Muscle of arm (tissue), 12 donors: ENCODE measurements around the gene FSTL4. TPM values are rescaled to one million over a fixed set of nuclear protein-coding genes. Genes with fewer than 3 reads are reported as not detected.
"Not testable (repeated sequence)": the region's sequence is repeated elsewhere in the genome, so short reads cannot be mapped to it uniquely, and the experiment has no call there.

Experiments
- DNase-seq: peaks from one replicate; pipeline ENCODE4 v3.0.0-alpha.2; 2013
- polyA plus RNA-seq, 12 donors: library from polyadenylated mRNA; unstranded; fragments of 120-200 nt; gene quantifications; one replicate each; pipeline ENCODE4 v1.2.1, GENCODE V29; 2013; ENCODE audit not compliant: insufficient read length in 12 of 12

The FSTL4 gene
- polyA plus RNA-seq, 12 donors = 0.39 to 4.3 (median 2.0) TPM; not detected in 2

- DNase-seq = no peak
Measured at GRCh38 chr5:133198511-133198910, 413.8 kb downstream of the FSTL4 start.

- DNase-seq = no peak
Measured at GRCh38 chr5:133196441-133197085, 415.8 kb downstream of the FSTL4 start.

- no peak for DNase-seq
Measured at GRCh38 chr5:133195250-133195649, 417.1 kb downstream of the FSTL4 start.

- DNase-seq = no peak
Measured at GRCh38 chr5:133193794-133194193, 418.5 kb downstream of the FSTL4 start.

- no peak for DNase-seq
Measured at GRCh38 chr5:133192716-133193115, 419.6 kb downstream of the FSTL4 start.

GRCh38 chr5:133189881-133190280 lies 422.5 kb downstream of the FSTL4 start:
- no peak for DNase-seq

GRCh38 chr5:133179405-133179804 lies 432.9 kb downstream of the FSTL4 start:
- no peak for DNase-seq

- not testable (repeated sequence) for DNase-seq
Measured at GRCh38 chr5:133170756-133171387, 441.5 kb downstream of the FSTL4 start.

- no peak for DNase-seq
Measured at GRCh38 chr5:133164759-133165158, 447.6 kb downstream of the FSTL4 start.

- no peak for DNase-seq
Measured at GRCh38 chr5:133163839-133164238, 448.5 kb downstream of the FSTL4 start.

GRCh38 chr5:133159543-133159942 lies 452.8 kb downstream of the FSTL4 start:
- DNase-seq = no peak

GRCh38 chr5:133155326-133155969 lies 456.9 kb downstream of the FSTL4 start:
- no peak for DNase-seq

GRCh38 chr5:133154274-133155075 lies 457.9 kb downstream of the FSTL4 start:
- no peak for DNase-seq

GRCh38 chr5:133150909-133151544 lies 461.3 kb downstream of the FSTL4 start:
- no peak for DNase-seq

- no peak for DNase-seq
Measured at GRCh38 chr5:133149345-133149744, 463.0 kb downstream of the FSTL4 start.

- DNase-seq = no peak
Measured at GRCh38 chr5:133147815-133148567, 464.4 kb downstream of the FSTL4 start.

- DNase-seq = peak; percentile 25
Measured at GRCh38 chr5:133147411-133147810, 464.9 kb downstream of the FSTL4 start.
